HG03097 (cell line): ENCODE data around the gene EEA1.
"Not testable (repeated sequence)": the region's sequence is repeated elsewhere in the genome, so short reads cannot be mapped to it uniquely, and the experiment has no call there.

Experiments used
- ATAC-seq: cut with Tn5 transposase; IDR thresholded peaks from one replicate; pipeline ENCODE4 v1.9.1; 2021; ENCODE audit not compliant: unreplicated experiment, low FRiP score

Gene EEA1

GRCh38 chr12:92928962-92929915, at the start of gene EEA1:
TSS of gene EEA1 (minus strand) at chr12:92929295. CDS start at chr12:92929066, 229 bp downstream.
- ATAC-seq: peak; percentile 77

DNA sequence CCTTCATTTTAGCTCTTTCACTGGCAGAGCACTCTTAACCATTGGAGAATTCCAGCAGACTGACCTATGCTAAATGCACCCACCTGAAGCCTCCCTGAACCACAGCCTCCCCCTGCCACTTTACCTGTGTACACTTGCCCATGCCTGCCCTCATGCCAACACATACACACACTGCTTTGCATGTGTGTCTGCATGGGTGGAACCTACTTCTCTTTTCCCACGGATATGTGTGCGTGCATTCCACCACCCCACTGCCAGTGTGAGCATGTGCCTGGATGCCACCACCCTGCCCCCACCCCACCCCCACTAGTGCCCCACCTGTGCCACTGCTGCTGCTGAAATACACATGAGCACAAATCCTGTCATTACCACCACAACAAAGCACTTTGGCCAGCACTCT, 49.5 kb upstream of the EEA1 start:
- no peak for ATAC-seq

- no peak for ATAC-seq
Measured at GRCh38 chr12:92977326-92977725, 48.2 kb upstream of the EEA1 start.

DNA sequence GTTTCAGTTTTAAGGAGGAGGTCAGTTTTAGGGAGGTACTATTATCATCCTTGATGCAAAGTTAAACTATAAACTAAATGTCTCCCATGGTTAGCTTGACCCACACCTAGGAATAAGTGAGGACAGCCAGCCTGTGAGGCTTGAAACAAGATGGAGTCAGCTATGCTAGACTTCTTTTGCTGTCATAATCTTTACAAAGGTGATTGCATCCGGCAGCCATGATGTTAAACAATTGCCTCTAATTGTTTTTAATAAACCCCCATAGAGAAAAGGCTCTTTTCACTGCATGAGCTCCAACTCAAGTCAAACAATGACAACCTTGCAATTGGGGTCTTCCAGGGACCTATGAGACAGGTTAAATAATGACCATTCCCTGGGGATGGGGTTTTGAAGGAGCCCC, 45.7 kb upstream of the EEA1 start:
- ATAC-seq: no peak

DNA sequence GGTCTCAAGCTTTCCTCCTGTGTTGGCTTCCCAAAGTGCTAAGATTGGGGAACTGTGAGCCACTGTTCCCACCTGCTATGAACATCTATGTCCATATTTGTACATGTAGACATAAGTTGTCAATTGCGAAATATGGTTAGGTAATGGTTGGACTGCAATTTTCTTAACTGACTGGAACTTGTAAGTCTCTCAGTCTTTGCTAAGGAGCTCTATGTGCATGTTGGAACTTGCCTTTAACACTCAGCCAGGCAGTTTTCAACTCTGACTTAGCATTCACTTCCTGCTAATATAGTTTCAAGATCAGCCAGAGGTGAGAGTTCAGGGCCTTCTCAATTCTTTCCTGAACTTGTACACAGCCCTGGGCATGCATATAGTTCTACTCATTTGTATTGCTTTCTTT, 44.5 kb upstream of the EEA1 start:
- ATAC-seq: no peak

DNA sequence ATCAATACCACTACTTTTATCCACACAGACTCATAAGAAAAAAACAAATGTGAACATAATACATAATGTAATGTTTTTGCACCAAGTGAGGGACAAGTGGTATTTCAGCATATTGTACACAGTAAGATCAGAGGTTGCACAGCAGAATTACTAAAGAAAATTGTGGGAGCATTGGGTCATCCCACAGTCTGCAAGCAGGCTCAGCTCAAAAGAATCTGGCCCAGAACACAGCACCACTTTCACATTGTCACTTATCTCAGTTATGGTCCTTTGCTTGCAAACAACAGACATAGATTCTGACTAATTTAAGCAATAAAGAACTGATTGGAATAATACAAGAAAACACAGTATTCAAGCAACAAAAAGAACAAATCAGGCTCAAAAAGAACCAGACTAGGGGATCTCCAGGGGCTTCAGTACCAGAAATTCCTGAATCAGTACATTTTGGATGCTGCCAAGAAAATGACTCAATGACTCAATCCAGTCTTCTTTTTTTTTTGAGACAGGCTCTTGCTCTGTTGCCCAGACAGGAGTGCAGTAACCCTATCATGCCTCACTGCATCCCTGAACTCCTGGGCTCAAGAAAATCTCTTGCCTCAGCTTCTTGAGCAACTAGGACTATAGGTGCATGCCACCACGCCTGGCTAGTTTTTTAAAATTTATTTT, 42.9 kb upstream of the EEA1 start:
- no peak for ATAC-seq

DNA sequence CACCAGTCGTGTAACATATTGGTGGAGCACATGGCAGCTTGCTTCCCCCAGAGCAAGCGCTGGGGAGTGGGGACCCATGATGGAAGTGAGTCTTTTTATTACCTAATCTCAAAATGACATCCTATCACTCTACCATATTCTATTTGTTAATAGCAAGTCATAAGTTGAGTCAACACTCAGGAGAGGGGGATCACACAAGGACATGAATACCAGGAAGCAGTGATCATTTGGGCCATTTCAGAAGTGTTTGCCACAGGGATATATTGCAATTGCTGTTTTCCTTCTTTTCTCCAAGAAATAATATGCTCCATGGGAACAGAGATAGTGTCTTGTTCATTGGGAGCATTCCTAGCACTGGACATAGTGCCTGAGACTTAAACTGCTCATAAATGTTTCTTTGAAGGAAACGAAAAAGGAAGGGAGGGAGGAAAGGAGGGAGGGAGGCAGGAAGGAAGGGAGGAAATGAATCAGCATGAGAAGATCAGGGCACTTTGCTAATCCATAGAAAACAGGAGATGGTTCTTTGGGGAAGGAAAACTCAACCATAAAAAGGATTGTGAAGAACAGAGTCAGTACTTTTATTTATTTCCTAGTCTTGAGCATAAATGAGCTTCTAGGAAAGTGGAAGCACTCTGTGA, 39.2 kb upstream of the EEA1 start:
- no peak for ATAC-seq

GRCh38 chr12:92964378-92964777, 35.3 kb upstream of the EEA1 start:
- ATAC-seq: not testable (repeated sequence)

DNA sequence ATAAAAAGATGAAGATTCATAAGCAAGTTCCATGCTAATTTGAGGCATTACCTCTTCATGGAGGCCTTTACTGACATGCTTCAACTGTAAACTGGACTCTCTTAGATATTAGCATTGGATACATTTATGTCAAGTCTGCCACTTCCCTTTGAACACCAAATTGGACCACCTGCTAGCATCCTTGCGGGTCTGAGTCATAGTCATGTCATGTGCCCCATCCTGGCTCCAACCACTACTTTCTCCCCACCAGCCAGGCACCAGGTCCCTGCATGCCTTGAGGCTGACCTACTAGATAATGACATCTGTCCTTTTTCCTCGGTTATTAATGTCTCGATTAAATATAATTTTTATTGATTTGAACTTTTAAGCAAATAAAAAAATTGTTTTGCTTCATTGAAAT, 32.9 kb upstream of the EEA1 start:
- ATAC-seq: no peak

GRCh38 chr12:92955997-92956663, 27.0 kb upstream of the EEA1 start:
- ATAC-seq: no peak

DNA sequence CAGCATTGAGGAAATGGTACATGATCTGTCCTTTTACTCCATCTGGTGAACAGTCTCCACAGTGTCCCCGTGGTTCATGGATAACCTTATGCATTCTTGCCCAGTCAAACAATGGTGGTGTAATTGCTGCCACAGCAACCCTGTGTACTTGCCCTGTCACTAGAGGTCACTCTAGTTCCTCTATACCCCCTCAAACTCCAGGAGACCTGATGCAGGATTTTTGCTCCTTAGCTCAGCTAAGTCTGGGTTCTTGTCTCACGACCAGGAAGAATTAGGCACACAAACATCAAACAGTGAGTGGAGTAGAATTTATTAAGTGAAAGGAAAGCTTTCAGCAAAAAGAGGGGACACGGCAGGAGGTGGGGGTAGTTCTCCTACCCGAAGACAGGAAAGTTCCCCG, 24.7 kb upstream of the EEA1 start:
- ATAC-seq: no peak

- no peak for ATAC-seq
Measured at GRCh38 chr12:92952394-92952793, 23.3 kb upstream of the EEA1 start.

GRCh38 chr12:92951006-92951405, 21.9 kb upstream of the EEA1 start:
- ATAC-seq: no peak

GRCh38 chr12:92950011-92950410, 20.9 kb upstream of the EEA1 start:
- no peak for ATAC-seq

DNA sequence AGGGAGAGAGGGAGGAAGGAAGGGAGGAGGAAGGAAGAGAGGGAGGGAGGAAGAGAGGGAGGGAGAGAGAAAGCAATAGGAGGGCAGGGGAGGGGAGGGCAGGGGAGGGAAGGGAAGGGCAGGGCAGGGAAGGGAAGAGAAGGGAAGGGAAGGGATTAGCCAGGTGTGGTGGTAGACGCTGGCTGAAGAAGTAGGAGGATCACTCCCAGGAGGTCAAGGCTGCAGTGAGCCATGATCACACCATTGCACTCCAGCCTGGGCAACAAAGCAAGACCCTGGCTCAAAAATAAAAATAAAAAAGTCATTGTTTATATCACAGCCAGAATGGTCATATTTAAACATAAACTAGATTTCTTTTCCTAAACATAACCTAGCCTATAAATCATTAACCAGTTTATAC, 20.4 kb upstream of the EEA1 start:
- ATAC-seq: no peak

DNA sequence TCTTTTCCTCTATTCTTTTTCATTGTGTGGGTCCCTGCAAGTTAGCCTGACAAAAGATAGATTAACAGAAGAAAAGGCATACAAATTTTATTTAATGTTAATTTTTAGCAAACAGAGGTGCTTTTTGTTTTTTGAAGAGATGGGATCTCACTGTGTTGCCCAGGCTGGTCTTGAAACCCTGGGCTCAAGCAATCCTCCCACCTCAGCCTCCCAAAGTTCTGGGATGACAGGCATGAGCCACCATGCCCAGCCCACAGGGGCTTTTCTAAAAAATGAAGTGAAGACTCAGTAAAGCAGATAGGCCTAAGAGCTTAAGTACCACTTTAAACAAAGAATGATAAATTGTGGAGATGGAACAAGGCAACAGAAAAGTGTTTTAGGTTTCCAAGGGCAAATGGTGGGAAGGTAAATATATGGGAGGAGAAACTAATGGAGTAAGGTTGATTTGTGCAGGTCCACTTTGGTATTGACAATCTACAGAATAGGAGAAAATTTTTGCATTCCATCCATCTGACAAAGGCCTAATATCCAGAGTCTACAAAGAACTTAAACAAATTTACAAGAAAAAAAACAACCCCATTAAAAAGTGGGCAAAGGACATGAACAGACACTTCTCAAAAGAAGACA, 18.6 kb upstream of the EEA1 start:
- no peak for ATAC-seq

GRCh38 chr12:92945659-92946220, 16.6 kb upstream of the EEA1 start:
- no peak for ATAC-seq

- no peak for ATAC-seq
Measured at GRCh38 chr12:92943482-92944250, 14.6 kb upstream of the EEA1 start.

GRCh38 chr12:92942905-92943304, 13.8 kb upstream of the EEA1 start:
- no peak for ATAC-seq
